Brain microvascular endothelial cell (primary cell): ENCODE results near the gene PXDN.
A peak's percentile ranks its signal among the peaks of the same experiment; 100 is the strongest.
"Not testable (repeated sequence)": the region's sequence is repeated elsewhere in the genome, so short reads cannot be mapped to it uniquely, and the experiment has no call there.

Experiments used
- DNase-seq: peaks from one replicate; pipeline ENCODE4 v3.0.0-alpha.2; 2020
- H3K27ac ChIP-seq: fragments of 250-450 bp; sonication (Bioruptor Pico); 2 replicates; pipeline ENCODE4 v1.5.1; 2020; ENCODE audit warnings: mild to moderate bottlenecking, moderate library complexity
- H3K27me3 ChIP-seq: fragments of 250-450 bp; sonication (Bioruptor Pico); replicated peaks from 2 replicates; pipeline ENCODE4 v1.5.1; 2020; ENCODE audit warnings: mild to moderate bottlenecking
- H3K36me3 ChIP-seq: fragments of 250-450 bp; sonication (Bioruptor Pico); replicated peaks from 2 replicates; pipeline ENCODE4 v1.5.1; 2020; ENCODE audit warnings: mild to moderate bottlenecking
- H3K4me3 ChIP-seq: 2 replicates; pipeline ENCODE4 v1.5.1; 2011; ENCODE audit warnings: low read depth, mild to moderate bottlenecking, control low read depth, low read length, moderate library complexity
- CTCF ChIP-seq: IDR thresholded peaks from 2 replicates; pipeline ENCODE4 v1.5.1; 2011; ENCODE audit warnings: low read depth, mild to moderate bottlenecking, moderate library complexity, low read length, control low read depth, inconsistent platforms; ENCODE audit errors: missing control alignments
- in situ Hi-C: cut with HindIII; loops from 2 replicates; pipeline ENCODE4 v1.10.0; 2017; ENCODE audit warnings: low sequenced_read_pairs, low pct_ligation_motif_present

Gene PXDN

GRCh38 chr2:1782514-1782913, 38.2 kb upstream of the PXDN start:
- in situ Hi-C loops = no loop called here
- no peak for DNase-seq
- no peaks in the 10 kb centered on the region for H3K27me3 ChIP-seq
- no peaks in the 10 kb centered on the region for H3K36me3 ChIP-seq
- no peak overlapping the region for H3K27ac ChIP-seq
- TF ChIP-seq CTCF = no peak
- no peak overlapping the region for H3K4me3 ChIP-seq

GRCh38 chr2:1781291-1782080, 37.2 kb upstream of the PXDN start:
- H3K4me3 ChIP-seq = no peak overlapping the region
- in situ Hi-C loops = no loop called here
- peak; percentile 15 for TF ChIP-seq CTCF
- DNase-seq = peak; percentile 57
- H3K36me3 ChIP-seq = no peaks in the 10 kb centered on the region
- H3K27me3 ChIP-seq = no peaks in the 10 kb centered on the region
- no peak overlapping the region for H3K27ac ChIP-seq

GRCh38 chr2:1780693-1781092, 36.4 kb upstream of the PXDN start:
- DNase-seq = no peak
- H3K36me3 ChIP-seq = no peaks in the 10 kb centered on the region
- H3K27ac ChIP-seq = no peak overlapping the region
- in situ Hi-C loops = no loop called here
- no peak overlapping the region for H3K4me3 ChIP-seq
- TF ChIP-seq CTCF = no peak
- H3K27me3 ChIP-seq = no peaks in the 10 kb centered on the region

- H3K27ac ChIP-seq, H3K27me3 ChIP-seq, DNase-seq, in situ Hi-C loops, H3K4me3 ChIP-seq, H3K36me3 ChIP-seq: not testable (repeated sequence)
Observed at GRCh38 chr2:1780054-1780453, 35.7 kb upstream of the PXDN start.

GRCh38 chr2:1778566-1778965, 34.3 kb upstream of the PXDN start:
- Histone ChIP-seq H3K4me3 (no peak overlapping the region), H3K36me3 (no peaks in the 10 kb centered on the region), H3K27ac (no peak overlapping the region), H3K27me3 (no peaks in the 10 kb centered on the region)
- in situ Hi-C loops = no loop called here
- no peak for DNase-seq
- TF ChIP-seq CTCF = no peak

GRCh38 chr2:1777781-1778180, 33.5 kb upstream of the PXDN start:
- no peak for TF ChIP-seq CTCF
- DNase-seq = no peak
- H3K4me3 ChIP-seq = no peak overlapping the region
- H3K36me3 ChIP-seq = no peaks in the 10 kb centered on the region
- in situ Hi-C loops = no loop called here
- H3K27ac ChIP-seq = no peak overlapping the region
- no peaks in the 10 kb centered on the region for H3K27me3 ChIP-seq
